Measurements from ENCODE around the gene CUX1.

- no peak for TF ChIP-seq POLR2A (IDR thresholded peaks at IDR 0.05; ENCODE audit: low read depth, low read length)
- TF ChIP-seq POLR2AphosphoS5 (IDR thresholded peaks at IDR 0.05; ENCODE audit: low read depth, low read length): no peak
Observed at GRCh38 chr7:101824440-101824839, 7.0 kb downstream of the CUX1 start.

Data from GM12892 (cell line).